ENCODE results near the gene FBXW11.

The FBXW11 gene

GRCh38 chr5:172015346-172015745, 8.9 kb upstream of the FBXW11 start:
- DNase-seq: no peak

DNA sequence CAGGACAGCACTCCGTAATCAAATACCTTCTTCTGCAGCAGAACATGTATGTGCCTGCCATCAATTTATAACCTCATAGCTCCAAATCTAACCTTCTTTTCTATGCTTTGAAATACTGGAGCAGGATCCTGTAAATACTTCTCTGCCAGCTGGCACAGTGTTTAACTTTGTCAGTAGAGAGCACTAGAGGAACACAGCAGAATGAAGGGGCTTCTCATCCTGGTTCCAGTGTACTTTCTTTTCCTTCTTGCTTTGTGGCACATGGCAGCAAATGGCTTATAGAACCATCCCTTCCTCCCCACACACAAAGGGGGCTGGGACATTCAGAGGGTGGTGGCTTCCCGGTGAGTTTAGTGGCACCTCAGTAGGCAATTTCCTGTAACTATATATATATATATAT, 3.8 kb upstream of the FBXW11 start:
- no peak for DNase-seq

DNA sequence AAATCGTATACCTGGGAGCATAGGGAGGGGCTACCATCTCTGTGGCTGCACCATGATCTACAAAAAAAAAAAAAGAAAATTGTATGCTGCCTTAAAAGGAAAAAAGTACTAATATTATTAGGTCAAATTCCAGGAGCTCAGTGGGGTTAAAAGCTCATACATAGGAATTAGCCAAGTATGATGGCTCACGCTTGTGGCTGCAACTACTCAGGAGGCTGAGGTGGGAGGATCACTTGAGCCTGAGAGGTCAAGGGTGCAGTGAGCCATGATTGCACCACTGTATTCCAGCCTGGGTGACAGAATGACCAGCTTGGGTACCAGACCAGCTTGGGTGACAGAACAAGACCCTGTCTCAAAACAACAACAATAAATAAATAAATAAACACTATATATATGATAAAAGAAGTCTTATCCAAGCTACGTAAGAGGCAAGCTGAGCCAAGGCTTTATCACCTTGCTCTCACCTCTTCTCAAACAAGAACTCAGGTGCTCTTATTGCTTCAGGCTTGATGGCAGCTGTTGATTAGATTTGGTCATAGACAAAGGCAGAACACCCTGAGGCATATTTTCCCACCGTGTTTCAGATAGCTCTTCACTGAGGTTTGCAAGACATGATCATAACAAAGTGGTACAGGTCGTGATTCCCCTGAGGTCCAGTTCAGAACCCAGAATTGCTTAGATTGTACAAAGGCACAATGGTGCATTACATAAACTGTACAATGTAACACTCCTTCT, 3.3 kb upstream of the FBXW11 start:
- no peak for DNase-seq

DNA sequence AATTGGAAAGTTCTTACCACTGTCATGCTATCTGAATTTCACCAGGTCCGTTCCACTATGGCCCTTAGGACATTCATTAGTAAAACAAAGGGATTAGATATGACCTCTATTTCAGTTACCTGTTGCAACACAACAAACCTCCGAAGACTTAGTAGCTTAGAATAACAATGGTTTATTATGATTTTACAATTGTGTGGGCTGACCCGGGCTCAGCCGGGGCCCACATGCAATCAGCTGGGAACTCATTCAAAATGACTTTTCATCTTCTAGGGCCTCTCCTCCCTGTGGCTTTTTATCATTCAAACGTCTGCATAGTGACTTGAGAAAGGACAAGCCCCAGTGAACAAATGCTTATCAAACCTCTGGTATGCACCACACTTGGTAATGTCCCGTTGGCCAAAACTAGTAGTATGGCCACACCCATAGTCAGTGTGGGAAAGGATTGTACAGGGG, 2.3 kb upstream of the FBXW11 start:
- DNase-seq: no peak

- DNase-seq: no peak
Measured at GRCh38 chr5:172008111-172008455, 1.6 kb upstream of the FBXW11 start.

GRCh38 chr5:172007175-172008110, 1.0 kb upstream of the FBXW11 start:
- DNase-seq: peak; percentile 27 to 36 (median 35)

DNA sequence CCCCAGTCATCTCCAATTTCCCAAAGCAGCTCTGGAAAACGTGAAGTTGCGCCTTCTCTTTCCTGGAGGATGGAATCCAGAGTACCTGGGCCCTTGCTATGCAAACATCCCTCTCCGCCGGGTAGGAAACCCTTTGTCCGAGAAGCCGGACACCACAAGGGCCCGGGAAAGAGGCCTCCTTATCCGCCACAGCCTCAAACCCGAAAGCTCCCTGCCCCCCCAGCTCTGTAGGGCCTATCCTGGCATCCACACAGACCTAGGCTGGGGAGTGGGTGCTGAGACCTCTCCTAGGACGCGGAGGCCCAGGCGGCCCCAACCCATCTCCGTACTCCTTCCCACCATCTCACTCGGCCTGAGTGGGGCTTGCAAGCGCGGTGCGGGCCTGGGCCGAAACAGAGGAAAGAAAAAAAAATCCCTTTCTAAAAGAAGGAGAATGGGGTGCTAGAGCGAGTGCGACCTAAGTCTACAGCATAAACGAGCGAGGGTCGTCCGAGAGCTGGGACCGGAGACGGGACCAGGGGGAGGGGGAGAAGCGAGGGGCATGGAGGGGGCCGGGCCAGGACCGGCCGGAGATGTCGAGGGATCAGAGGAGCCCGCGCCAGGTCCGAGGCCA, 624 bp downstream of the FBXW11 start:
- peak in 2 of 3 donors; percentile 15 to 35 for DNase-seq

DNA sequence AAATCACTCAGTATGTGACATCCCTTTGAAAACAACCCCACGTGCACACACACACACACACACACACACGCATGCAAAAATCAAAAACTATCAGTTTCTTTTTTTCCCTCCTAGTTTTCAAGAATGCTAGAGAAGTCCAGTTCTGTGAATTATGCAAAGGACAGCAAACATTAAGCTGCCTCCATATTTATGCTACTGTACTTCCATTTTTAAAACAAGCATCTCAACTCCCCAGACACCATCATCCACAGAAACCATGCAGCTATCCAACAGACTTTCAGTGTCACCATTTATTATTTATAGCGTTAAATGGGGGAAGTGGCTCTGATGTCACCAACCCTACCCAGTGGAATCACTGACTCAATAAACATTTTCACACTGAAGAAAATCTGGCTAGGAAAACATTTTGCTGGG, 1.6 kb downstream of the FBXW11 start:
- peak; percentile 71 to 86 (median 77) for DNase-seq

- DNase-seq: no peak
Measured at GRCh38 chr5:172003746-172004145, 2.7 kb downstream of the FBXW11 start.

DNA sequence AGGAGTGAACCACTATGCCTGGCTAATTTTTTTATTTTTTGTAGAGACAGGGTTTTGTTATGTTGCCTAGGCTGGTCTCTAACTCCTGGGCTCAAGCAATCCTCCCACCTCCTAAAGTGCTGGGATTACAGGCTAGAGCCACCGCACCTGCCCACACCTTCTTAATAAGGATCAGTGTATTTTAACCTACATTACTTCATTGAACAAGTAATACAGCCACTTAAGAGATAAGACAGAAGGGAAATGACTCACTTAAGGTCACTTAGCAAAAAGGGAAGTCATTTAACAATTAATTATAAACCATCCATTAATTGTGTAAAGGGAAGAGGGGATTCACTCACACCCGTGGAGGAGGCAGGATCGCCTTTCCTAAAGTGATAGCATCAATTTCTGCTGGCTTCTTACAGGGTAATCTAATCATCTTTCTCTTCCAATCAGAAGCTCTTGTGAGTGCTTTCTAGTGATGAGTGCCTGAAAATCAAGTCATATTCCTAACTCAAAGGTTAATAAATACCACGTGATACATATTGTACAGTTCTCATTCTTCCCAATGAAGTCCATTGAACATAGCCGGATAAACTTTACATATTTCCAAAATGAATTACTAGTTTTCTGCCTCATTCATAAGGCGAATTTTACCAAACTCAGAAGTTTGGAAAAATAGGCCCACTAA, 3.5 kb downstream of the FBXW11 start:
- peak in 1 of 3 donors; percentile 36 for DNase-seq

GRCh38 chr5:172002310-172002709, 4.1 kb downstream of the FBXW11 start:
- DNase-seq: peak in 2 of 3 donors; percentile 17 to 37

- DNase-seq: no peak
Measured at GRCh38 chr5:171999877-172000276, 6.6 kb downstream of the FBXW11 start.

- DNase-seq: no peak
Measured at GRCh38 chr5:171999100-171999499, 7.3 kb downstream of the FBXW11 start.

GRCh38 chr5:171997011-171997410, 9.4 kb downstream of the FBXW11 start:
- DNase-seq: no peak

DNA sequence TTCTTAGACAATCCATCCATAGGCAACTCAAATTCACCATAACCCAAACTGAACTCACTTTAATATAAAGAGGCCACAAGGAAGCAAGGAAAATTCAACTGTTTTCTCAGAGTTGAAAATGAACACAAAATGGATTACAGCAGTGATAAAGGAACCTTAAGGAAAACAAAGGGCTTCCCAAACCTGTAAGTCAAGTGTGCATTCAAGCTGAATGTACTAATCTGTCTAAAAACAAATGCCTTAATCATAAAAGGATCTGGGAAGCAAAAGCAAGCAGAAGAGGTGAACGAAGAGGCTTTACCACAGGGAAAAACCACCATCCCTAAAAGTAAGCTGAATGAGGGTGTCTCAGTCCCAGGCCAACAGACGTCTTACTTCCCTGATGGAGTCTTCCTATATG, 13.6 kb downstream of the FBXW11 start:
- DNase-seq: no peak

DNA sequence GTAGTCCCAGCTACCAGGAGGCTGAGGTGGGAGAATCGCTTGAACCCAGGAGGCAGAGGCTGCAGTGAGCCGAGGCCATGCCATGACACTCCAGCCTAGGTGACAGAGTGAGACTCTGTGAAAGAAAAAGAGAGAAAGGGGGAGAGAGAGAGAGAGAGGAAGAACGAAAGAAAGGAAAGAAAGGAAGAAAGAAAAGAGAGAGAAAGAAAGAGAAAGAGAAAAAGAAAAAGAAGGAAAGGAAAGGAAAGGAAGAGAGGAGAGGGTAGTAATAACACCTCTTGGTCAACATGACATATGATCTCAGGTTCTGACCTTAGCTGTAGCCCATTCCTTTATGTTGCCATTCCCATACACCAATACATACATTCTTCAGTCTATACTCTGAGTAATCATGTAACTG, 14.1 kb downstream of the FBXW11 start:
- DNase-seq: no peak

DNA sequence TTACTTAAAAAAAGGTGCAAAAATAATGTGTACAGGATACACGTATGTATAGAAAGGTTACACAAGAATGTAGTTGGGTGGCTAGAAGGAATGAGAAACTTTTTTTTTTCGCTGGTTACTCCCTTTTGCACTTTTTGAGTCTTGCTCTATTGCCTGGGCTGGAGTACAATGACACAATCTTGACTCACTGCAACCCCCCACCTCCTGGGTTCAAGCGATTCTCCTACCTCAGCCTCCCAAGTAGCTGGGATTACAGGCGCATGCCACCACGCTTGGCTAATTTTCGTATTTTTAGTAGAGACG, 15.8 kb downstream of the FBXW11 start:
- DNase-seq: no peak

- peak in 1 of 3 donors; percentile 34 for DNase-seq
Measured at GRCh38 chr5:171989946-171990712, 16.3 kb downstream of the FBXW11 start.

DNA sequence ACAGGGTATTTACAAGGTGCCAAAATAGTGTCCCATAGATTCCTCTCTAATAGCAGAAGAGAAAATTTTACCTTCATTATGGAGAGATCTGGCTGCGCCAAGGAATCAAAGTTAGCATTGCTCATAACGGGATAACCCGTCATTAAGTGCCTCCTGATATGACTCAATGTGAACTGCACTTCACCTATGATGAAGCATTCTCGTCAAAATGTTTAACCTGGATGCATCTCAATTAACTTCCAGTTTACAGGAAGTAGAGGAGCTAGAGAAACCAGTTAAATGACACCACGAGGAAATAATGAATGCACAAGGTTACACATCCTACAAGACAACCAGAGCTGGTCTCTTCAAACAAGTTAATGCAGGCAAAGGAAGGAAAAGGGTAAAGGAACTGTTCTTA, 17.2 kb downstream of the FBXW11 start:
- DNase-seq: no peak

DNA sequence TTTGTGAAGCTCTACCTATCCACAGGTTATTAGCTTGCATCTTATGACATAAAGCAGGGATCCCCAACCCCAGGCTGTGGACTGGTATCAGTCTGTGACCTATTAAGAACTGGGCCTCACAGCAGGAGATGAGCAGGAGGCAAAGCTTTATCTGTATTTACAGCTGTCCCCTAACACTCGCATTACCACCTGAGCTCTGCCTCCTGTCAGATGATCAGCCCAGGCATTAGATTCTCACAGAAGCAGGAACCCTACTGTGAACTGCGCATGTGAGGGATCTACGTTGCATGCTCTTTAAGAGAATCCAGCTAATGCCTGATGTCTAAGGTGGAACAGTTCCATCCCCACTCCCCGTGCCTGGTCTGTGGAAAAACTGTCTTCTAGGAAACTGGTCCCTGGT, 19.7 kb downstream of the FBXW11 start:
- DNase-seq: no peak

DNA sequence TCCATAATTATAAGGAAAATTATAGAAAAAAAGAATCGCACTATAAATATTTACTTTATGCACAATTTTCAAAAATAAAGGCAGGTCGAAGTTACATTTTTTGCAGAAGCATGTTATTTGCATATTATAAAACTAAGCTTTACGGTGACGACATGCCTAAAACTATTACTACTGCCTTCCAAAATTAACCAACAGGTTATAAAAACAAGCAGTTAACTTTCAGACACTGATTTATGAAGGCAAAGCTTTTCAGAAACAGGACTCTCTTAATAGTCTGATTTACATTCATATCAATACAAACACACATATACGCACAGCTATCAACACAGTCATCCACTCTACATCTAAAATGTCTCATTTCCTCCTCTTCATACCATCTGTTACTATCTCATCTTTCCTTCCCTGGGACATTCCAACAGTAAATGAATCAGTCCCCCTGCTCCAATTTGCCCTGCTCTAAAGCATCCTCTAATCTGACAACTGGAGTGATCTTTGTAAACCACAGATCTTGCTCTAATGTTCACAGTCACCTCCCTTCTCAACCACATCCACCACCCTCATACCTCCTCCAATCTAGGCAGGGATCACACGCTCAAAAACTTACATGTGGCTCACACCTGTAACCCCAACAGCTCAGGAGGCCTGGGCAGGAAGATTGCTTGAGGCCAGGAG, 21.6 kb downstream of the FBXW11 start:
- DNase-seq: no peak

- DNase-seq: no peak
Measured at GRCh38 chr5:171981847-171982246, 24.6 kb downstream of the FBXW11 start.
